HepG2 (cell line): ENCODE results near the gene MPG. TPM values are rescaled to one million over a fixed set of nuclear protein-coding genes. Genes with fewer than 3 reads are reported as not detected.

Source experiments
- ATAD3A ChIP-seq: sonication (generic); formaldehyde crosslinking; IDR thresholded peaks from 2 replicates; pipeline ENCODE4 v1.4.0; 2020; ENCODE audit warnings: missing genetic modification reagents
- ETV5 ChIP-seq: IDR thresholded peaks from 2 replicates; pipeline ENCODE4 v1.6.1; 2018; ENCODE audit warnings: missing biosample characterization, missing genetic modification reagents, inconsistent platforms, borderline replicate concordance
- FOXA3 ChIP-seq: IDR thresholded peaks from 2 replicates; pipeline ENCODE4 v1.6.1; 2016; ENCODE audit warnings: missing genetic modification reagents, missing compliant biosample characterization
- FOXK1 ChIP-seq: sonication (generic); formaldehyde crosslinking; IDR thresholded peaks from 2 replicates; pipeline ENCODE4 v1.4.0; 2020; ENCODE audit warnings: low read depth, missing genetic modification reagents, borderline replicate concordance
- HCFC1 ChIP-seq: fragments of 150-350 bp; IDR thresholded peaks from 2 replicates; pipeline ENCODE4 v1.6.1; 2014; ENCODE audit warnings: low read depth, low read length
- MTA1 ChIP-seq: sonication (generic); formaldehyde crosslinking; IDR thresholded peaks from 2 replicates; pipeline ENCODE4 v1.4.0; 2020; ENCODE audit warnings: missing genetic modification reagents, mild to moderate bottlenecking, borderline replicate concordance
- PHF5A ChIP-seq: IDR thresholded peaks from one replicate; pipeline ENCODE4 v1.6.1; 2018; ENCODE audit warnings: low read depth, missing genetic modification reagents; ENCODE audit not compliant: unreplicated experiment
- PRDM4 ChIP-seq: sonication (generic); formaldehyde crosslinking; IDR thresholded peaks from 2 replicates; pipeline ENCODE4 v1.9.0; 2021; ENCODE audit warnings: missing genetic modification reagents, borderline replicate concordance
- PRMT3 ChIP-seq: sonication (generic); formaldehyde crosslinking; IDR thresholded peaks from 2 replicates; pipeline ENCODE4 v1.8.1; 2022; ENCODE audit warnings: low read depth, mild to moderate bottlenecking, moderate library complexity, missing genetic modification reagents, borderline replicate concordance
- SCMH1 ChIP-seq: sonication (generic); formaldehyde crosslinking; IDR thresholded peaks from 2 replicates; pipeline ENCODE4 v1.9.0; 2021; ENCODE audit warnings: missing genetic modification reagents, mild to moderate bottlenecking, borderline replicate concordance
- SOX6 ChIP-seq, 2 experiments: fragments of 450-650 bp in 1 of 2; sonication (generic) in 1 of 2; formaldehyde crosslinking in 1 of 2; IDR thresholded peaks; 2 replicates each; pipeline versions ENCODE4 v1.4.0 to v1.6.1; 2017 to 2020; ENCODE audit warnings: antibody characterized with exemption in 1 of 2, mild to moderate bottlenecking in 1 of 2, missing genetic modification reagents in 1 of 2
- SP4 ChIP-seq: sonication (generic); formaldehyde crosslinking; IDR thresholded peaks from 2 replicates; pipeline ENCODE4 v1.8.1; 2023; ENCODE audit warnings: mild to moderate bottlenecking, missing genetic modification reagents
- STAG1 ChIP-seq: sonication (generic); formaldehyde crosslinking; IDR thresholded peaks from 2 replicates; pipeline ENCODE4 v1.4.0; 2020; ENCODE audit warnings: missing genetic modification reagents
- ZBTB26 ChIP-seq: IDR thresholded peaks from 2 replicates; pipeline ENCODE4 v1.6.1; 2016; ENCODE audit warnings: missing compliant biosample characterization, missing genetic modification reagents, borderline replicate concordance
- ZBTB37 ChIP-seq: sonication (generic); formaldehyde crosslinking; IDR thresholded peaks from 2 replicates; pipeline ENCODE4 v1.4.0; 2020; ENCODE audit warnings: mild to moderate bottlenecking, missing genetic modification reagents
- ZFP82 ChIP-seq: sonication (generic); formaldehyde crosslinking; IDR thresholded peaks from 2 replicates; pipeline ENCODE4 v1.5.1; 2020; ENCODE audit warnings: mild to moderate bottlenecking, missing genetic modification reagents, borderline replicate concordance
- ZFYVE20 ChIP-seq: sonication (generic); formaldehyde crosslinking; IDR thresholded peaks from 2 replicates; pipeline ENCODE4 v1.8.0; 2023; ENCODE audit warnings: low read depth, mild to moderate bottlenecking, moderate library complexity, missing genetic modification reagents, borderline replicate concordance
- ZMYM2 ChIP-seq: sonication (generic); formaldehyde crosslinking; IDR thresholded peaks from 2 replicates; pipeline ENCODE4 v1.8.0; 2022; ENCODE audit warnings: mild to moderate bottlenecking, missing genetic modification reagents
- ZNF17 ChIP-seq: sonication (generic); formaldehyde crosslinking; IDR thresholded peaks from 2 replicates; pipeline ENCODE4 v1.5.0; 2020; ENCODE audit warnings: mild to moderate bottlenecking, missing genetic modification reagents
- ZNF3 ChIP-seq: IDR thresholded peaks from 2 replicates; pipeline ENCODE4 v1.7.0; 2017; ENCODE audit warnings: inconsistent platforms
- ZNF335 ChIP-seq: sonication (generic); formaldehyde crosslinking; IDR thresholded peaks from 2 replicates; pipeline ENCODE4 v1.4.0; 2020; ENCODE audit warnings: missing genetic modification reagents
- ZNF343 ChIP-seq: sonication (generic); formaldehyde crosslinking; IDR thresholded peaks from 2 replicates; pipeline ENCODE4 v1.4.0; 2020; ENCODE audit warnings: mild to moderate bottlenecking, missing genetic modification reagents
- ZNF501 ChIP-seq: sonication (generic); formaldehyde crosslinking; IDR thresholded peaks from 2 replicates; pipeline ENCODE4 v1.5.1; 2020; ENCODE audit warnings: mild to moderate bottlenecking, moderate library complexity, missing genetic modification reagents
- ZNF513 ChIP-seq: sonication (generic); formaldehyde crosslinking; conservative IDR thresholded peaks from 2 replicates; pipeline ENCODE4 v1.5.0; 2020; ENCODE audit warnings: missing genetic modification reagents
- ZNF567 ChIP-seq: sonication (generic); formaldehyde crosslinking; IDR thresholded peaks from 2 replicates; pipeline ENCODE4 v1.8.1; 2023; ENCODE audit warnings: mild to moderate bottlenecking, missing genetic modification reagents, borderline replicate concordance
- polyA plus RNA-seq, 8 experiments: library from polyadenylated mRNA; depleted of rRNA in 3 of 8; stranded (reverse) in 7 of 8; unstranded in 1 of 8; fragments of >200 nt; fragmentation: Illumina TruSeq in 4 of 8; extraction: Trizol in 4 of 8; gene quantifications; 2 replicates each; pipeline versions ENCODE4 v1.2.1 to v1.2.3, GENCODE V29; 2011 to 2016; ENCODE audit warnings: low read depth in 4 of 8, missing spikeins in 1 of 8, mixed read lengths in 1 of 8; ENCODE audit not compliant: insufficient read depth in 1 of 8
- total RNA-seq, 5 experiments: library from RNA; depleted of rRNA; stranded (reverse); fragments of >200 nt; fragmentation: Illumina TruSeq; extraction: Trizol; gene quantifications; 2 replicates each; pipeline ENCODE4 v1.2.3, GENCODE V29; 2016; ENCODE audit warnings: low read depth in 1 of 5

Gene MPG
- total and polyA plus RNA-seq, 2 of the 13 experiments (the other 11 are each of a cell fraction or from before 2014, with no cell fraction given): 59.1 to 62.5 TPM

GRCh38 chr16:45454-45853 lies 32.6 kb upstream of the MPG start (continued):
- TF ChIP-seq ZBTB26 (CRISPR knock-in tag) (no peak), ATAD3A (CRISPR knock-in tag) (no peak), ZNF501 (no peak), ZFP82 (CRISPR knock-in tag) (no peak), ZNF567 (CRISPR knock-in tag) (no peak), FOXA3 (CRISPR knock-in tag) (peak; percentile 90), SCMH1 (CRISPR knock-in tag) (no peak), PHF5A (CRISPR knock-in tag) (no peak), ZNF17 (CRISPR knock-in tag) (no peak), ETV5 (CRISPR knock-in tag) (peak; percentile 32; the same call in 1 of the 2 replicates), HCFC1 (no peak), PRDM4 (no peak), STAG1 (CRISPR knock-in tag) (no peak), ZNF513 (CRISPR knock-in tag) (no peak), ZFYVE20 (no peak), PRMT3 (CRISPR knock-in tag) (no peak), ZNF3 (CRISPR knock-in tag) (no peak), SOX6 (IDR thresholded peaks at IDR 0.05) (no peak), SOX6 (CRISPR knock-in tag; IDR thresholded peaks at IDR 0.05) (peak; percentile 91), SP4 (CRISPR knock-in tag) (no peak), ZBTB37 (CRISPR knock-in tag) (no peak), ZNF343 (CRISPR knock-in tag) (no peak), MTA1 (CRISPR knock-in tag) (no peak), FOXK1 (CRISPR knock-in tag) (peak; percentile 77), ZMYM2 (CRISPR knock-in tag) (no peak), ZNF335 (CRISPR knock-in tag) (0 out of 2 replicates have a peak, but pooled peaks have one; percentile 27)
